ENCODE data around the gene KRTAP5-2. TPM values are rescaled to one million over a fixed set of nuclear protein-coding genes. Genes with fewer than 3 reads are reported as not detected.
"Not testable (repeated sequence)": the region's sequence is repeated elsewhere in the genome, so short reads cannot be mapped to it uniquely, and the experiment has no call there.

Gene KRTAP5-2
- total RNA-seq, 2 donors from 2014 or later, result not detected

- Mint-ChIP-seq H3K9me3 (no peaks in the 10 kb centered on the region), H3K27ac (no peak within 1 kb of the TSS), H3K4me1 (ENCODE audit: low read depth in 2 of 2) (peaks cover 0 to 5% of the 10 kb centered on the region in 2 donors), H3K36me3 (no peaks in the 10 kb centered on the region), H3K4me3 (no peak within 1 kb of the TSS), H3K27me3 (peaks cover 22 to 37% of the 10 kb centered on the region in 2 donors)
- DNase-seq (ENCODE audit: low spot score) (no peak), ATAC-seq (no peak)
Observed at GRCh38 chr11:1608363-1608762, 10.3 kb upstream of the KRTAP5-2 start, which contains the start of gene KRTAP5-3. Gene KRTAP5-3 (minus strand): TSS chr11:1608463. CDS start chr11:1608385, 78 bp downstream.

GRCh38 chr11:1607901-1608300 lies 9.8 kb upstream of the KRTAP5-2 start:
- H3K4me1 Mint-ChIP-seq (ENCODE audit: low read depth in 2 of 2); DNase-seq (ENCODE audit: low spot score); H3K9me3 Mint-ChIP-seq; ATAC-seq; H3K4me3 Mint-ChIP-seq; H3K36me3 Mint-ChIP-seq; H3K27ac Mint-ChIP-seq: not testable (repeated sequence)
- peaks cover 26 to 41% of the 10 kb centered on the region in 2 donors for H3K27me3 Mint-ChIP-seq

GRCh38 chr11:1607156-1607845 lies 9.2 kb upstream of the KRTAP5-2 start:
- DNase-seq (ENCODE audit: low spot score); H3K36me3 Mint-ChIP-seq; H3K27ac Mint-ChIP-seq; H3K4me3 Mint-ChIP-seq; H3K4me1 Mint-ChIP-seq (ENCODE audit: low read depth in 2 of 2); ATAC-seq; H3K9me3 Mint-ChIP-seq: not testable (repeated sequence)
- H3K27me3 Mint-ChIP-seq, result peaks cover 27 to 43% of the 10 kb centered on the region in 2 donors

- not testable (repeated sequence) for H3K4me1 Mint-ChIP-seq (ENCODE audit: low read depth in 2 of 2)
Observed at GRCh38 chr11:1605923-1606322, 7.8 kb upstream of the KRTAP5-2 start.

GRCh38 chr11:1604711-1605110 lies 6.6 kb upstream of the KRTAP5-2 start:
- H3K9me3 Mint-ChIP-seq, result no peaks in the 10 kb centered on the region
- H3K36me3 Mint-ChIP-seq, result no peaks in the 10 kb centered on the region
- ATAC-seq (no peak), DNase-seq (ENCODE audit: low spot score) (no peak)
- no peak overlapping the region for H3K4me3 Mint-ChIP-seq
- no peak overlapping the region for H3K27ac Mint-ChIP-seq
- peaks cover 35 to 47% of the 10 kb centered on the region in 2 donors for H3K27me3 Mint-ChIP-seq
- peaks cover 0 to 5% of the 10 kb centered on the region in 2 donors for H3K4me1 Mint-ChIP-seq (ENCODE audit: low read depth in 2 of 2)

More at GRCh38 chr11:1605923-1606322, 7.8 kb upstream of the KRTAP5-2 start:
- not testable (repeated sequence) for DNase-seq (ENCODE audit: low spot score); H3K9me3 Mint-ChIP-seq; H3K36me3 Mint-ChIP-seq; H3K27ac Mint-ChIP-seq; H3K4me3 Mint-ChIP-seq
- ATAC-seq, result peak in 1 of 2 donors; percentile 68
- H3K27me3 Mint-ChIP-seq, result peaks cover 33 to 44% of the 10 kb centered on the region in 2 donors

GRCh38 chr11:1604181-1604580 lies 6.1 kb upstream of the KRTAP5-2 start:
- peaks cover 0 to 5% of the 10 kb centered on the region in 2 donors for H3K4me1 Mint-ChIP-seq (ENCODE audit: low read depth in 2 of 2)
- ATAC-seq (no peak), DNase-seq (ENCODE audit: low spot score) (no peak)
- H3K9me3 Mint-ChIP-seq, result no peaks in the 10 kb centered on the region
- H3K36me3 Mint-ChIP-seq, result no peaks in the 10 kb centered on the region
- H3K27ac Mint-ChIP-seq, result no peak overlapping the region
- peaks cover 37 to 53% of the 10 kb centered on the region in 2 donors for H3K27me3 Mint-ChIP-seq
- H3K4me3 Mint-ChIP-seq, result no peak overlapping the region

GRCh38 chr11:1603629-1604028 lies 5.5 kb upstream of the KRTAP5-2 start:
- peaks cover 37 to 56% of the 10 kb centered on the region in 2 donors for H3K27me3 Mint-ChIP-seq

GRCh38 chr11:1601663-1602062 lies 3.6 kb upstream of the KRTAP5-2 start:
- peaks cover 44 to 48% of the 10 kb centered on the region in 2 donors for H3K27me3 Mint-ChIP-seq

More at GRCh38 chr11:1603629-1604028, 5.5 kb upstream of the KRTAP5-2 start:
- Mint-ChIP-seq H3K4me3 (no peak overlapping the region), H3K36me3 (no peaks in the 10 kb centered on the region), H3K4me1 (ENCODE audit: low read depth in 2 of 2) (peaks cover 0 to 5% of the 10 kb centered on the region in 2 donors), H3K27ac (no peak overlapping the region), H3K9me3 (no peaks in the 10 kb centered on the region)
- ATAC-seq (peak in 1 of 2 donors; percentile 14), DNase-seq (ENCODE audit: low spot score) (no peak)

GRCh38 chr11:1600626-1601025 lies 2.5 kb upstream of the KRTAP5-2 start:
- ATAC-seq, result no peak
- H3K27ac Mint-ChIP-seq, result no peak overlapping the region
- no peak overlapping the region for H3K4me3 Mint-ChIP-seq
- H3K9me3 Mint-ChIP-seq, result no peaks in the 10 kb centered on the region
- peaks cover 0 to 2% of the 10 kb centered on the region in 2 donors for H3K4me1 Mint-ChIP-seq (ENCODE audit: low read depth in 2 of 2)
- peaks cover 42 to 43% of the 10 kb centered on the region in 2 donors for H3K27me3 Mint-ChIP-seq
- no peaks in the 10 kb centered on the region for H3K36me3 Mint-ChIP-seq
- DNase-seq (ENCODE audit: low spot score), result no peak

More at GRCh38 chr11:1601663-1602062, 3.6 kb upstream of the KRTAP5-2 start:
- not testable (repeated sequence) for DNase-seq (ENCODE audit: low spot score); ATAC-seq; H3K27ac Mint-ChIP-seq; H3K36me3 Mint-ChIP-seq; H3K4me1 Mint-ChIP-seq (ENCODE audit: low read depth in 2 of 2); H3K4me3 Mint-ChIP-seq; H3K9me3 Mint-ChIP-seq

GRCh38 chr11:1598816-1599215 lies 722 bp upstream of the KRTAP5-2 start:
- DNase-seq (ENCODE audit: low spot score) (no peak), ATAC-seq (no peak)
- Mint-ChIP-seq H3K27me3 (peaks cover 47 to 48% of the 10 kb centered on the region in 2 donors), H3K36me3 (no peaks in the 10 kb centered on the region), H3K27ac (no peak overlapping the region), H3K4me3 (no peak overlapping the region), H3K4me1 (ENCODE audit: low read depth in 2 of 2) (peaks cover 0 to 6% of the 10 kb centered on the region in 2 donors), H3K9me3 (no peaks in the 10 kb centered on the region)

- not testable (repeated sequence) for H3K4me1 Mint-ChIP-seq (ENCODE audit: low read depth in 2 of 2); H3K9me3 Mint-ChIP-seq; H3K36me3 Mint-ChIP-seq; H3K4me3 Mint-ChIP-seq; DNase-seq (ENCODE audit: low spot score); ATAC-seq; H3K27ac Mint-ChIP-seq
- peaks cover 43 to 44% of the 10 kb centered on the region in 2 donors for H3K27me3 Mint-ChIP-seq
Observed at GRCh38 chr11:1598406-1598805, 312 bp upstream of the KRTAP5-2 start.

- H3K27me3 Mint-ChIP-seq, result peaks cover 37% of the 10 kb centered on the region in 2 donors
- H3K27ac Mint-ChIP-seq, result no peak overlapping the region
- H3K9me3 Mint-ChIP-seq, result no peaks in the 10 kb centered on the region
- DNase-seq (ENCODE audit: low spot score), result no peak
- ATAC-seq, result no peak
- no peaks in the 10 kb centered on the region for H3K36me3 Mint-ChIP-seq
- peaks cover 0 to 6% of the 10 kb centered on the region in 2 donors for H3K4me1 Mint-ChIP-seq (ENCODE audit: low read depth in 2 of 2)
- H3K4me3 Mint-ChIP-seq, result no peak overlapping the region
Observed at GRCh38 chr11:1597331-1597993, 632 bp downstream of the KRTAP5-2 start.

- not testable (repeated sequence) for DNase-seq (ENCODE audit: low spot score); H3K4me1 Mint-ChIP-seq (ENCODE audit: low read depth in 2 of 2); H3K27ac Mint-ChIP-seq; H3K9me3 Mint-ChIP-seq; H3K4me3 Mint-ChIP-seq; H3K36me3 Mint-ChIP-seq; ATAC-seq
- H3K27me3 Mint-ChIP-seq, result peaks cover 30 to 32% of the 10 kb centered on the region in 2 donors
Observed at GRCh38 chr11:1596576-1597121, 1.4 kb downstream of the KRTAP5-2 start.
